DND-41 (cell line): ENCODE data around the gene IQCK.

Source experiments
- CTCF ChIP-seq: IDR thresholded peaks from 2 replicates; pipeline ENCODE4 v1.5.1; 2012; ENCODE audit warnings: borderline replicate concordance, low read length, moderate library complexity, mild to moderate bottlenecking; ENCODE audit not compliant: poor library complexity, severe bottlenecking; ENCODE audit errors: extremely low read depth
- EZH2 ChIP-seq: IDR thresholded peaks from 3 replicates; pipeline ENCODE4 v1.6.1; 2012; ENCODE audit warnings: borderline replicate concordance, low read depth, mild to moderate bottlenecking, moderate library complexity, low read length, inconsistent platforms; ENCODE audit not compliant: severe bottlenecking

GRCh38 chr16:19699472-19699871, 18.6 kb upstream of the IQCK start:
- TF ChIP-seq CTCF (no peak), EZH2 (no peak)
